H1 (cell line): ENCODE measurements around the gene ICA1. TPM values are rescaled to one million over a fixed set of nuclear protein-coding genes. Genes with fewer than 3 reads are reported as not detected.

ENCODE experiments used
- CTCF ChIA-PET: fragments of 300-600 bp; sonication (Branson Sonifier 250); formaldehyde crosslinking; loops from one replicate; lab custom pipeline; 2021; ENCODE audit not compliant: partially characterized antibody; lab: Charles Lee
- POLR2A ChIA-PET: fragments of 300-600 bp; sonication (Branson Sonifier 250); formaldehyde crosslinking; loops from one replicate; lab custom pipeline; 2021; ENCODE audit warnings: inconsistent platforms; ENCODE audit not compliant: partially characterized antibody; lab: Charles Lee
- DNase-seq, 2 experiments: peaks; one replicate each; pipeline versions ENCODE4 v3.0.0 to v3.0.0-alpha.2; 2010 to 2022; ENCODE audit warnings: low spot score in 2 of 2, low read depth in 1 of 2, mixed read lengths in 1 of 2
- FAIRE-seq: peaks from 2 replicates; lab custom pipeline; 2011; peaks lifted over from hg19 to GRCh38; lab: Jason Lieb, UNC
- H2AFZ ChIP-seq: 2 replicates; pipeline ENCODE4 v1.8.1; 2012; ENCODE audit warnings: low read length, inconsistent platforms
- H2AK5ac ChIP-seq: 2 replicates; pipeline ENCODE4 v1.6.1; 2013; ENCODE audit warnings: low read depth, low read length
- H2BK120ac ChIP-seq: replicated peaks from 2 replicates; pipeline ENCODE3; 2013; ENCODE audit warnings: low read depth, low read length, inconsistent platforms
- H2BK12ac ChIP-seq: 2 replicates; pipeline ENCODE4 v1.6.1; 2013; ENCODE audit warnings: low read depth, low read length
- H2BK15ac ChIP-seq: 2 replicates; pipeline ENCODE4 v1.6.1; 2013; ENCODE audit warnings: low read length
- H2BK20ac ChIP-seq: 2 replicates; pipeline ENCODE4 v1.6.1; 2013; ENCODE audit warnings: low read length
- H2BK5ac ChIP-seq: 2 replicates; pipeline ENCODE4 v1.6.1; 2013; ENCODE audit warnings: low read depth, low read length
- H3K14ac ChIP-seq: 2 replicates; pipeline ENCODE4 v1.6.1; 2013; ENCODE audit warnings: inconsistent platforms; ENCODE audit not compliant: insufficient read length
- H3K18ac ChIP-seq: 2 replicates; pipeline ENCODE4 v1.6.1; 2013; ENCODE audit warnings: low read length; ENCODE audit errors: extremely low read depth
- H3K23ac ChIP-seq: 2 replicates; pipeline ENCODE4 v1.6.1; 2013; ENCODE audit warnings: inconsistent platforms; ENCODE audit not compliant: insufficient read length
- H3K23me2 ChIP-seq: 2 replicates; pipeline ENCODE4 v1.6.1; 2013; ENCODE audit warnings: low read depth, low read length
- H3K27ac ChIP-seq: 2 replicates; pipeline ENCODE4 v1.6.1; 2011; ENCODE audit warnings: low read depth, low read length, inconsistent platforms
- H3K27me3 ChIP-seq, 4 experiments: replicated peaks in 1 of 4; 1 replicate in 1 of 4; 2 replicates in 3 of 4; pipeline versions ENCODE4 v1.6.1 to v1.8.1; 2011 to 2013; ENCODE audit warnings: low read length in 3 of 4, mild to moderate bottlenecking in 3 of 4, inconsistent platforms in 2 of 4, mixed read lengths in 2 of 4, moderate library complexity in 1 of 4; ENCODE audit not compliant: control insufficient read depth in 3 of 4, insufficient read depth in 3 of 4; ENCODE audit errors: extremely low read depth in 1 of 4
- H3K36me3 ChIP-seq, 4 experiments: 2 replicates each; pipeline versions ENCODE4 v1.6.1 to v1.8.1; 2011 to 2013; ENCODE audit warnings: mild to moderate bottlenecking in 4 of 4, low read length in 3 of 4, moderate library complexity in 2 of 4, control low read depth in 1 of 4, inconsistent platforms in 1 of 4; ENCODE audit not compliant: insufficient read depth in 4 of 4, control insufficient read depth in 2 of 4
- H3K4ac ChIP-seq: replicated peaks from 2 replicates; pipeline ENCODE3; 2013; ENCODE audit warnings: low read length, low read depth, mixed read lengths, inconsistent platforms; ENCODE audit not compliant: insufficient read length
- H3K4me1 ChIP-seq, 4 experiments: replicated peaks in 1 of 4; 1 replicate in 1 of 4; 2 replicates in 3 of 4; pipeline versions ENCODE4 v1.6.1 to v1.8.1; 2011 to 2013; ENCODE audit warnings: low read length in 3 of 4, inconsistent platforms in 2 of 4, mixed read lengths in 1 of 4; ENCODE audit not compliant: insufficient read depth in 4 of 4, control insufficient read depth in 3 of 4
- H3K4me2 ChIP-seq, 2 experiments: 2 replicates each; pipeline versions ENCODE4 v1.6.1 to v1.8.1; 2011 to 2013; ENCODE audit warnings: low read depth in 2 of 2, low read length in 2 of 2, control low read depth in 1 of 2, inconsistent platforms in 1 of 2, mild to moderate bottlenecking in 1 of 2; ENCODE audit not compliant: insufficient read depth in 1 of 2
- H3K4me3 ChIP-seq, 4 experiments: fragments of 200-600, 300-600 bp in 1 of 4; sonication (generic), shearing (Covaris generic), sonication (Bioruptor Twin) in 1 of 4; 2 replicates each; pipeline versions ENCODE4 v1.5.1 to v1.8.1; 2011 to 2016; ENCODE audit warnings: low read length in 4 of 4, low read depth in 3 of 4, control low read depth in 2 of 4, inconsistent platforms in 2 of 4, mild to moderate bottlenecking in 2 of 4, mixed read lengths in 1 of 4, moderate library complexity in 1 of 4; ENCODE audit not compliant: insufficient read depth in 2 of 4; ENCODE audit errors: extremely low read depth in 1 of 4
- H3K56ac ChIP-seq: replicated peaks from 2 replicates; pipeline ENCODE3; 2013; ENCODE audit warnings: low read depth, mild to moderate bottlenecking, mixed read lengths, low read length, inconsistent platforms; ENCODE audit not compliant: insufficient read length
- H3K79me1 ChIP-seq: 2 replicates; pipeline ENCODE4 v1.6.1; 2013; ENCODE audit warnings: low read depth, low read length, control low read depth
- H3K79me2 ChIP-seq, 2 experiments: 2 replicates each; pipeline versions ENCODE4 v1.6.1 to v1.8.1; 2012 to 2013; ENCODE audit warnings: low read length in 2 of 2, mild to moderate bottlenecking in 2 of 2, inconsistent platforms in 1 of 2; ENCODE audit not compliant: insufficient read depth in 2 of 2, control insufficient read depth in 1 of 2
- H3K9ac ChIP-seq, 4 experiments: replicated peaks in 1 of 4; 1 replicate in 1 of 4; 2 replicates in 3 of 4; pipeline versions ENCODE4 v1.6.1 to v1.8.1; 2011 to 2013; ENCODE audit warnings: low read depth in 3 of 4, low read length in 3 of 4, control low read depth in 2 of 4, mild to moderate bottlenecking in 2 of 4, moderate library complexity in 2 of 4, inconsistent platforms in 1 of 4; ENCODE audit errors: extremely low read depth in 1 of 4
- H3K9me3 ChIP-seq, 2 experiments: 2 replicates each; pipeline versions ENCODE4 v1.6.1 to v1.8.1; 2012 to 2013; ENCODE audit warnings: mild to moderate bottlenecking in 2 of 2, moderate library complexity in 2 of 2, control low read depth in 1 of 2, inconsistent platforms in 1 of 2, low read depth in 1 of 2, low read length in 1 of 2, mixed read lengths in 1 of 2; ENCODE audit not compliant: insufficient read depth in 2 of 2
- H4K20me1 ChIP-seq, 2 experiments: replicated peaks in 1 of 2; 2 replicates each; pipeline versions ENCODE3 to v1.8.1; 2011 to 2013; ENCODE audit warnings: inconsistent platforms in 2 of 2, low read length in 2 of 2, mild to moderate bottlenecking in 1 of 2; ENCODE audit not compliant: insufficient read depth in 2 of 2, control insufficient read depth in 1 of 2
- H4K5ac ChIP-seq: 2 replicates; pipeline ENCODE4 v1.6.1; 2013; ENCODE audit warnings: low read length, low read depth, mixed read lengths, inconsistent platforms; ENCODE audit not compliant: insufficient read length
- H4K8ac ChIP-seq: 2 replicates; pipeline ENCODE4 v1.8.0; 2013; ENCODE audit warnings: mild to moderate bottlenecking, moderate library complexity, low read length, inconsistent platforms; ENCODE audit not compliant: insufficient read depth; ENCODE audit errors: extremely low read depth
- H4K91ac ChIP-seq: replicated peaks from 2 replicates; pipeline ENCODE3; 2013; ENCODE audit warnings: low read length, mixed read lengths, inconsistent platforms; ENCODE audit not compliant: insufficient read length
- ATF2 ChIP-seq: IDR thresholded peaks from 2 replicates; pipeline ENCODE4 v1.6.1; 2012; ENCODE audit warnings: low read length, inconsistent platforms
- BCL11A ChIP-seq, 2 experiments: IDR thresholded peaks; one replicate each; pipeline ENCODE4 v1.6.1; 2011; ENCODE audit warnings: low read depth in 2 of 2, low read length in 2 of 2, mild to moderate bottlenecking in 2 of 2
- CEBPB ChIP-seq: IDR thresholded peaks from 2 replicates; pipeline ENCODE4 v1.6.1; 2012; ENCODE audit warnings: low read depth, low read length
- E2F6 ChIP-seq: IDR thresholded peaks from 2 replicates; pipeline ENCODE4 v1.6.1; 2012; ENCODE audit warnings: inconsistent platforms
- EZH2 ChIP-seq: fragments of 200-600 bp; sonication (generic); IDR thresholded peaks from 2 replicates; pipeline ENCODE4 v1.7.1; 2012; ENCODE audit warnings: low read depth, mild to moderate bottlenecking, moderate library complexity, low read length, inconsistent platforms; ENCODE audit not compliant: severe bottlenecking
- HDAC6 ChIP-seq: IDR thresholded peaks from one replicate; pipeline ENCODE4 v1.7.1; 2012; ENCODE audit warnings: low read depth, mild to moderate bottlenecking, inconsistent platforms, low read length, moderate library complexity
- JUND ChIP-seq: IDR thresholded peaks from 2 replicates; pipeline ENCODE4 v1.6.1; 2011; ENCODE audit warnings: mild to moderate bottlenecking, improper control_type of control experiment, low read length
- POU5F1 ChIP-seq: IDR thresholded peaks from 2 replicates; pipeline ENCODE4 v1.6.1; 2011; ENCODE audit warnings: low read depth, mild to moderate bottlenecking, low read length, moderate library complexity
- RFX5 ChIP-seq: IDR thresholded peaks from 2 replicates; pipeline ENCODE4 v1.6.1; 2011; ENCODE audit warnings: low read depth, low read length, improper control_type of control experiment, borderline replicate concordance
- SP1 ChIP-seq: IDR thresholded peaks from 2 replicates; pipeline ENCODE4 v1.6.1; 2011; ENCODE audit warnings: low read depth, low read length
- TAF1 ChIP-seq: IDR thresholded peaks from 2 replicates; pipeline ENCODE4 v1.6.1; 2011; ENCODE audit warnings: mild to moderate bottlenecking, low read depth, low read length
- TAF7 ChIP-seq: optimal IDR thresholded peaks from 2 replicates; pipeline ENCODE3; 2011; ENCODE audit warnings: low read depth, mild to moderate bottlenecking, inconsistent platforms, low read length, moderate library complexity, borderline replicate concordance
- polyA plus RNA-seq, 7 experiments: library from polyadenylated mRNA; depleted of rRNA in 3 of 7; stranded (reverse) in 5 of 7; unstranded in 2 of 7; fragments of >200 nt in 5 of 7; fragments of 200-250 nt in 2 of 7; gene quantifications; 1 replicate in 5 of 7; 2 replicates in 1 of 7; 4 replicates in 1 of 7; pipeline versions ENCODE4 v1.2.1 to v1.2.3, GENCODE V29; 2011 to 2013; ENCODE audit warnings: missing spikeins in 2 of 7, mixed read lengths in 2 of 7
- total RNA-seq: library from RNA; stranded (reverse); fragmentation: NEBNext Ultra II Directional; extraction: Animal tissue kit (Norgen Biotek cat#: 25700); gene quantifications from 2 replicates; pipeline ENCODE4 v1.2.1, GENCODE V29; 2021

The ICA1 gene
- total and polyA plus RNA-seq, 2 of the 8 experiments (the other 6 are each of a cell fraction or from before 2014, with no cell fraction given) = 14.9 to 37.1 TPM

- H3K23me2 ChIP-seq = no peaks in the 10 kb centered on the region
- H3K36me3 ChIP-seq = peaks cover 0 to 10% (median 1%) of the 10 kb centered on the region in 4 experiments; a peak in 3 of 8 replicates
- no peak overlapping the region for H2BK5ac ChIP-seq
- no peak overlapping the region for H3K4ac ChIP-seq
- DNase-seq = no peak
- H3K4me1 ChIP-seq = peaks cover 0 to 6% (median under 1%) of the 10 kb centered on the region in 4 experiments; a peak in 3 of 7 replicates
- H4K91ac ChIP-seq = no peak overlapping the region
- H2AFZ ChIP-seq = no peak overlapping the region
- no peak overlapping the region for H3K14ac ChIP-seq
- POLR2A ChIA-PET = no interaction called here
- H2BK12ac ChIP-seq = no peak overlapping the region
- no peaks in the 10 kb centered on the region for H4K20me1 ChIP-seq
- no peak overlapping the region for H4K8ac ChIP-seq
- H2BK120ac ChIP-seq = no peak overlapping the region
- CTCF ChIA-PET = interaction anchor here (0.7 to 2.0 kb wide), 4 partner anchors 11 to 55 kb away, joined by 3 to 7 read pairs (median 4); no protein-coding TSS in a partner anchor
- H3K9me3 ChIP-seq = no peaks in the 10 kb centered on the region
- H3K79me2 ChIP-seq = peaks cover 0 to 7% of the 10 kb centered on the region in 2 experiments; a peak in 2 of 4 replicates
- H3K27me3 ChIP-seq = peaks cover 0 to 1% (median 0%) of the 10 kb centered on the region in 4 experiments; a peak in 1 of 7 replicates
- H3K56ac ChIP-seq = no peak overlapping the region
- H3K79me1 ChIP-seq = peaks cover under 1% of the 10 kb centered on the region; the same call in 1 of the 2 replicates
- no peak overlapping the region for H3K4me3 ChIP-seq
- H3K27ac ChIP-seq = no peak overlapping the region
- no peak for FAIRE-seq
- H4K5ac ChIP-seq = no peak overlapping the region
- no peak overlapping the region for H3K4me2 ChIP-seq
- H2BK15ac ChIP-seq = no peak overlapping the region
- H2AK5ac ChIP-seq = no peak overlapping the region
- H3K9ac ChIP-seq = no peak overlapping the region
- H3K23ac ChIP-seq = no peak overlapping the region
- no peak overlapping the region for H3K18ac ChIP-seq
- H2BK20ac ChIP-seq = no peak overlapping the region
- TF ChIP-seq BCL11A (IDR thresholded peaks at IDR 0.05; ENCODE audit: low read depth in 2 of 2, low read length in 2 of 2) (no peak), TAF1 (no peak), E2F6 (no peak), CEBPB (no peak), EZH2 (no peak), POU5F1 (no peak), RFX5 (no peak), SP1 (no peak), HDAC6 (no peak), ATF2 (no peak), JUND (no peak), TAF7 (no peak)
These were observed 198.2 kb downstream of the ICA1 start for GRCh38 chr7:8063706-8064297.
